CD4-positive, alpha-beta memory T cell (primary cell): ENCODE results near the gene CAPNS1. TPM values are rescaled to one million over a fixed set of nuclear protein-coding genes. Genes with fewer than 3 reads are reported as not detected.

Experiments
- CTCF ChIA-PET: fragments of 350-600 bp; sonication (Branson Sonifier 250); formaldehyde crosslinking; loops from one replicate; lab custom pipeline; 2021; ENCODE audit warnings: inconsistent platforms; ENCODE audit not compliant: partially characterized antibody; lab: Charles Lee
- POLR2A ChIA-PET: fragments of 350-600 bp; sonication (Branson Sonifier 250); formaldehyde crosslinking; loops from one replicate; lab custom pipeline; 2021; ENCODE audit not compliant: partially characterized antibody; lab: Charles Lee
- DNase-seq, 5 donors: peaks; one replicate each; pipeline versions ENCODE4 v3.0.0 to v3.0.0-alpha.2; 2020 to 2022; ENCODE audit warnings: mixed read lengths in 1 of 5
- H3K27ac ChIP-seq: one replicate; pipeline ENCODE4 v1.7.0; 2013; ENCODE audit warnings: low read depth, low read length
- H3K27me3 ChIP-seq: 2 replicates; pipeline ENCODE4 v1.7.0; 2013; ENCODE audit warnings: mild to moderate bottlenecking, low read length, moderate library complexity; ENCODE audit not compliant: insufficient read depth
- H3K36me3 ChIP-seq: 2 replicates; pipeline ENCODE4 v1.7.0; 2013; ENCODE audit warnings: mild to moderate bottlenecking, low read length, moderate library complexity; ENCODE audit not compliant: insufficient read depth
- H3K4me1 ChIP-seq: 2 replicates; pipeline ENCODE4 v1.7.0; 2013; ENCODE audit warnings: mild to moderate bottlenecking, low read length, moderate library complexity; ENCODE audit not compliant: insufficient read depth
- H3K4me3 ChIP-seq, 2 donors: one replicate each; pipeline ENCODE4 v1.7.0; 2013; ENCODE audit warnings: low read length in 2 of 2, mild to moderate bottlenecking in 1 of 2
- H3K9me3 ChIP-seq, 2 donors: one replicate each; pipeline ENCODE4 v1.7.0; 2013; ENCODE audit warnings: low read length in 2 of 2, control low read depth in 1 of 2; ENCODE audit not compliant: control insufficient read depth in 1 of 2
- H3K27ac Mint-ChIP-seq, 7 donors: one replicate each; pipeline ENCODE4 v1.8.0; 2020 to 2021; ENCODE audit warnings: mixed read lengths in 7 of 7, mild to moderate bottlenecking in 6 of 7, inconsistent platforms in 3 of 7, moderate library complexity in 3 of 7
- H3K27me3 Mint-ChIP-seq, 2 donors: one replicate each; pipeline ENCODE4 v1.8.0; 2020 to 2021; ENCODE audit warnings: mixed read lengths in 2 of 2
- H3K36me3 Mint-ChIP-seq, 2 donors: one replicate each; pipeline ENCODE4 v1.8.0; 2020 to 2021; ENCODE audit warnings: mixed read lengths in 2 of 2, inconsistent platforms in 1 of 2, mild to moderate bottlenecking in 1 of 2
- H3K4me1 Mint-ChIP-seq, 4 donors: one replicate each; pipeline ENCODE4 v1.8.0; 2020 to 2021; ENCODE audit warnings: mixed read lengths in 4 of 4, mild to moderate bottlenecking in 1 of 4
- H3K4me3 Mint-ChIP-seq, 8 donors: one replicate each; pipeline ENCODE4 v1.8.0; 2020 to 2021; ENCODE audit warnings: mixed read lengths in 8 of 8, mild to moderate bottlenecking in 7 of 8, moderate library complexity in 6 of 8, inconsistent platforms in 3 of 8
- H3K9me3 Mint-ChIP-seq, 8 donors: one replicate each; pipeline ENCODE4 v1.8.0; 2020 to 2021; ENCODE audit warnings: mixed read lengths in 8 of 8, mild to moderate bottlenecking in 5 of 8, inconsistent platforms in 3 of 8, moderate library complexity in 1 of 8
- intact Hi-C: fragments of 100-400 bp; cut with micrococcal nuclease; formaldehyde crosslinking; loops from one replicate; pipeline ENCODE4 v1.15.1; 2023
- polyA plus RNA-seq, 2 donors: library from polyadenylated mRNA; unstranded; fragments of 300-500 nt; fragmentation: Illumina TruSeq; gene quantifications; one replicate each; pipeline ENCODE4 v1.2.3, GENCODE V29; 2021
- total RNA-seq, 2 experiments: library from RNA; stranded (reverse); gene quantifications; one replicate each; pipeline ENCODE4 v1.2.3, GENCODE V29; 2021

CAPNS1 gene
- total RNA-seq (100 to 1,000 TPM; 255 to 259 TPM), polyA plus RNA-seq (100 to 1,000 TPM; 123 to 184 TPM)

GRCh38 chr19:36139473-36140303 lies at the start of gene CAPNS1:
TSS of gene CAPNS1 (plus strand) at chr19:36140066. CDS start at chr19:36141012, 946 bp downstream.
- POLR2A ChIA-PET, result interaction anchor here (0.7 to 5.7 kb wide), 10 partner anchors 9 to 187 kb away, joined by 3 to 61 read pairs (median 8); partner anchors contain the start of genes POLR2I, TBCB, THAP8 and ZNF146
- H3K36me3 Mint-ChIP-seq, result peaks cover 16 to 28% of the 10 kb centered on the region in 2 donors
- peak within 1 kb of the TSS; percentile 70 to 97 (median 95) for H3K27ac Mint-ChIP-seq
- no peaks in the 10 kb centered on the region for H3K27me3 ChIP-seq
- peaks cover 18% of the 10 kb centered on the region for H3K36me3 ChIP-seq
- peaks cover 0 to 3% (median 0%) of the 10 kb centered on the region in 8 donors for H3K9me3 Mint-ChIP-seq
- peak; percentile 87 to 90 (median 88) for DNase-seq
- H3K4me1 Mint-ChIP-seq, result peaks cover 12 to 31% (median 23%) of the 10 kb centered on the region in 4 donors
- peak within 1 kb of the TSS; percentile 74 to 84 for H3K4me3 ChIP-seq
- no peaks in the 10 kb centered on the region for H3K9me3 ChIP-seq
- intact Hi-C loops, result loop anchor here (1.0 kb wide), 3 partner anchors 24 to 75 kb away; partner anchors contain the start of genes TBCB and ZNF565
- H3K27me3 Mint-ChIP-seq, result no peaks in the 10 kb centered on the region
- H3K4me1 ChIP-seq, result peaks cover 15% of the 10 kb centered on the region
- H3K27ac ChIP-seq, result peak within 1 kb of the TSS; percentile 88
- peak within 1 kb of the TSS; percentile 92 to 97 (median 96) for H3K4me3 Mint-ChIP-seq
- CTCF ChIA-PET, result interaction anchor here (0.5 to 6.1 kb wide), 3 partner anchors 11 to 1696 kb away, joined by 3 to 50 read pairs (median 4); no protein-coding TSS in a partner anchor

- intact Hi-C loops, result no loop called here
- no peak overlapping the region for H3K4me3 Mint-ChIP-seq
- H3K27ac Mint-ChIP-seq, result no peak overlapping the region
- no peaks in the 10 kb centered on the region for H3K9me3 Mint-ChIP-seq
- H3K4me1 Mint-ChIP-seq, result peaks cover 0 to 14% (median 5%) of the 10 kb centered on the region in 4 donors
- Histone ChIP-seq H3K27me3 (no peaks in the 10 kb centered on the region), H3K4me3 (no peak overlapping the region), H3K9me3 (no peaks in the 10 kb centered on the region), H3K36me3 (no peaks in the 10 kb centered on the region), H3K27ac (no peak overlapping the region), H3K4me1 (peaks cover 3% of the 10 kb centered on the region)
- ChIA-PET POLR2A (no interaction called here), CTCF (no interaction called here)
- no peaks in the 10 kb centered on the region for H3K27me3 Mint-ChIP-seq
- no peaks in the 10 kb centered on the region for H3K36me3 Mint-ChIP-seq
- DNase-seq, result no peak
Observed at GRCh38 chr19:36090910-36091695, 48.8 kb upstream of the CAPNS1 start.

- DNase-seq, result no peak
- no peak overlapping the region for H3K4me3 ChIP-seq
- Mint-ChIP-seq H3K4me3 (no peak overlapping the region), H3K9me3 (no peaks in the 10 kb centered on the region), H3K27me3 (no peaks in the 10 kb centered on the region), H3K27ac (no peak overlapping the region), H3K36me3 (no peaks in the 10 kb centered on the region), H3K4me1 (peaks cover 0 to 14% (median 5%) of the 10 kb centered on the region in 4 donors)
- H3K9me3 ChIP-seq, result no peaks in the 10 kb centered on the region
- no peak overlapping the region for H3K27ac ChIP-seq
- CTCF ChIA-PET, result no interaction called here
- no peaks in the 10 kb centered on the region for H3K27me3 ChIP-seq
- POLR2A ChIA-PET, result no interaction called here
- H3K36me3 ChIP-seq, result no peaks in the 10 kb centered on the region
- H3K4me1 ChIP-seq, result peaks cover 3% of the 10 kb centered on the region
- intact Hi-C loops, result no loop called here
Observed at GRCh38 chr19:36092566-36092965, 47.3 kb upstream of the CAPNS1 start.

GRCh38 chr19:36093146-36093662 lies 46.7 kb upstream of the CAPNS1 start:
- no peaks in the 10 kb centered on the region for H3K27me3 ChIP-seq
- Mint-ChIP-seq H3K27ac (peak overlapping the region in 5 of 7 donors; percentile 23 to 79 (median 55)), H3K36me3 (no peaks in the 10 kb centered on the region), H3K4me1 (peaks cover 0 to 14% (median 5%) of the 10 kb centered on the region in 4 donors), H3K4me3 (no peak overlapping the region), H3K27me3 (no peaks in the 10 kb centered on the region), H3K9me3 (no peaks in the 10 kb centered on the region)
- DNase-seq, result no peak
- intact Hi-C loops, result no loop called here
- H3K9me3 ChIP-seq, result no peaks in the 10 kb centered on the region
- peaks cover 3% of the 10 kb centered on the region for H3K4me1 ChIP-seq
- H3K27ac ChIP-seq, result no peak overlapping the region
- ChIA-PET POLR2A (no interaction called here), CTCF (interaction anchor here (1.1 kb wide), 1 partner anchor 16 kb away, joined by 4 read pairs; no protein-coding TSS in a partner anchor)
- H3K4me3 ChIP-seq, result no peak overlapping the region
- H3K36me3 ChIP-seq, result no peaks in the 10 kb centered on the region

GRCh38 chr19:36093687-36094086 lies 46.2 kb upstream of the CAPNS1 start:
- no peaks in the 10 kb centered on the region for H3K27me3 ChIP-seq
- H3K27ac ChIP-seq, result no peak overlapping the region
- ChIA-PET POLR2A (no interaction called here), CTCF (interaction anchor here (1.1 kb wide), 1 partner anchor 16 kb away, joined by 4 read pairs; no protein-coding TSS in a partner anchor)
- H3K27me3 Mint-ChIP-seq, result no peaks in the 10 kb centered on the region
- no peak for DNase-seq
- H3K4me1 ChIP-seq, result peaks cover 3% of the 10 kb centered on the region
- H3K36me3 ChIP-seq, result no peaks in the 10 kb centered on the region
- intact Hi-C loops, result no loop called here
- H3K4me3 Mint-ChIP-seq, result no peak overlapping the region
- peak overlapping the region in 4 of 7 donors; percentile 2 to 82 (median 51) for H3K27ac Mint-ChIP-seq
- H3K4me3 ChIP-seq, result no peak overlapping the region
- H3K36me3 Mint-ChIP-seq, result no peaks in the 10 kb centered on the region
- H3K9me3 ChIP-seq, result no peaks in the 10 kb centered on the region
- H3K4me1 Mint-ChIP-seq, result peaks cover 0 to 14% (median 5%) of the 10 kb centered on the region in 4 donors
- H3K9me3 Mint-ChIP-seq, result peaks cover 0 to 1% (median 0%) of the 10 kb centered on the region in 8 donors

- DNase-seq, result no peak
- H3K27ac Mint-ChIP-seq, result peak overlapping the region in 3 of 7 donors; percentile 14 to 55 (median 43)
Observed at GRCh38 chr19:36097036-36097435, 42.8 kb upstream of the CAPNS1 start.

More at GRCh38 chr19:36097036-36097435, 42.8 kb upstream of the CAPNS1 start:
- Histone ChIP-seq H3K9me3 (no peaks in the 10 kb centered on the region), H3K4me3 (no peak overlapping the region), H3K36me3 (no peaks in the 10 kb centered on the region), H3K4me1 (peaks cover 3% of the 10 kb centered on the region), H3K27me3 (no peaks in the 10 kb centered on the region), H3K27ac (no peak overlapping the region)
- Mint-ChIP-seq H3K4me3 (no peak overlapping the region), H3K9me3 (peaks cover 0 to 1% (median 0%) of the 10 kb centered on the region in 8 donors), H3K27me3 (no peaks in the 10 kb centered on the region), H3K36me3 (no peaks in the 10 kb centered on the region), H3K4me1 (peaks cover 0 to 14% (median 5%) of the 10 kb centered on the region in 4 donors)
- intact Hi-C loops, result no loop called here
- POLR2A ChIA-PET, result no interaction called here
- CTCF ChIA-PET, result no interaction called here
